HUDEP-2 (cell line): ENCODE data around the gene SF3B2.

Experiments used
- DNase-seq, 76 experiments: peaks; one replicate each; lab custom pipeline; 2025; ENCODE audit not compliant: unreplicated experiment in 76 of 76; lab: John Stamatoyannopoulos, UW

SF3B2 gene

GRCh38 chr11:66047541-66048365 lies 4.4 kb upstream of the SF3B2 start:
- DNase-seq: no peak

- DNase-seq: no peak
These were observed 3.4 kb upstream of the SF3B2 start, which contains the start of gene GAL3ST3 for GRCh38 chr11:66048547-66049323. GAL3ST3 (minus strand) TSS chr11:66049161; CDS start chr11:66045415, 3,746 bp downstream.

GRCh38 chr11:66050581-66051231 lies 1.5 kb upstream of the SF3B2 start:
- DNase-seq: no peak

GRCh38 chr11:66051371-66051765 lies 796 bp upstream of the SF3B2 start:
- no peak for DNase-seq

- peak in 1 of 76 experiments; percentile 6 for DNase-seq
These were observed 459 bp downstream of the SF3B2 start for GRCh38 chr11:66052664-66052982.

GRCh38 chr11:66055021-66055420 lies 2.9 kb downstream of the SF3B2 start:
- DNase-seq: no peak

- no peak for DNase-seq
These were observed 4.3 kb downstream of the SF3B2 start for GRCh38 chr11:66056501-66056900.

GRCh38 chr11:66059966-66060680 lies 8.0 kb downstream of the SF3B2 start:
- no peak for DNase-seq

- DNase-seq: no peak
These were observed 9.1 kb downstream of the SF3B2 start for GRCh38 chr11:66061268-66061667.

GRCh38 chr11:66062408-66062807 lies 10.2 kb downstream of the SF3B2 start:
- no peak for DNase-seq

- no peak for DNase-seq
These were observed 11.7 kb downstream of the SF3B2 start for GRCh38 chr11:66063900-66064299.

GRCh38 chr11:66064571-66064970 lies 12.4 kb downstream of the SF3B2 start:
- DNase-seq: no peak

GRCh38 chr11:66066751-66067150 lies 14.6 kb downstream of the SF3B2 start:
- no peak for DNase-seq

GRCh38 chr11:66067640-66068039 lies 15.5 kb downstream of the SF3B2 start:
- no peak for DNase-seq

- DNase-seq: peak in 50 of 76 experiments; percentile 7 to 66 (median 44)
These were observed 16.1 kb downstream of the SF3B2 start for GRCh38 chr11:66068154-66068821.

GRCh38 chr11:66068923-66069714 lies 17.0 kb downstream of the SF3B2 start:
- peak in 1 of 76 experiments; percentile 9 for DNase-seq

GRCh38 chr11:66069715-66070603 lies 17.8 kb downstream of the SF3B2 start, which contains the start of gene PACS1:
PACS1 (plus strand) TSS chr11:66070272; CDS start chr11:66070487, 215 bp downstream.
- DNase-seq: peak in 23 of 76 experiments; percentile 10 to 55 (median 30)
